Ishikawa (cell line): ENCODE results near the gene TUBB1.

Source experiments
- CEBPB ChIP-seq: IDR thresholded peaks from 2 replicates; pipeline ENCODE4 v1.6.1; 2012
- EGR1 ChIP-seq: IDR thresholded peaks from 2 replicates; pipeline ENCODE4 v1.6.1; 2012
- EP300 ChIP-seq: IDR thresholded peaks from 2 replicates; pipeline ENCODE4 v1.6.1; 2012; ENCODE audit warnings: borderline replicate concordance
- TAF1 ChIP-seq: IDR thresholded peaks from 2 replicates; pipeline ENCODE4 v1.6.1; 2012; ENCODE audit warnings: low read depth, mild to moderate bottlenecking
- TCF12 ChIP-seq: IDR thresholded peaks from 2 replicates; pipeline ENCODE4 v1.6.1; 2012; ENCODE audit warnings: low read depth
- YY1 ChIP-seq: IDR thresholded peaks from 2 replicates; pipeline ENCODE4 v1.6.1; 2012; ENCODE audit warnings: low read depth

DNA sequence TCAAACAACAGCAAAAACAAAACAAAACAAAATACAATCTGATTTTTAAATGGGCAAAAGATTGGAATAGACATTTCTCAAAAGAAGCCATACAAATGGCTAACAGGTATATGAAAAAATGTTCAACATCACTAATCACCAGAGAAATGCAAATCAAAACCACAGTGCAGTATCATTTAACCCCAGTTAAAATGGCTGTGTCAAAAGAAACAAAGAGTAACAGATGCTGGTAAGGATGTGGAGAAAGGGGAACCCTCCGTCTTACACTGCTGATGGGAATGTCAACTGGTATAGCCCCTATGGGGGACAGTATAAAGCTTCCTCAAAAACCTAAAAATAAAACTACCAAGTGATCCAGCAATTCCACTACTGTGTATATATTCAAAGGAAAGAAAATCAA, 49.1 kb upstream of the TUBB1 start:
- TF ChIP-seq CEBPB (no peak), TAF1 (no peak), EGR1 (no peak), EP300 (no peak), YY1 (no peak), TCF12 (no peak)
